SH-SY5Y (cell line): ENCODE measurements around the gene PRKCB.

Source experiments
- GATA2 ChIP-seq: IDR thresholded peaks from 2 replicates; pipeline ENCODE4 v1.6.1; 2011; ENCODE audit warnings: mild to moderate bottlenecking, low read depth, low read length
- GATA3 ChIP-seq: IDR thresholded peaks from 2 replicates; pipeline ENCODE4 v1.6.1; 2011; ENCODE audit warnings: low read depth, mild to moderate bottlenecking, low read length, moderate library complexity

The PRKCB gene

GRCh38 chr16:23990507-23990906, 154.7 kb downstream of the PRKCB start:
- TF ChIP-seq GATA3 (no peak), GATA2 (no peak)

- TF ChIP-seq GATA3 = no peak
- no peak for TF ChIP-seq GATA2
These were observed 155.3 kb downstream of the PRKCB start for GRCh38 chr16:23991066-23991465.

- no peak for TF ChIP-seq GATA3
- no peak for TF ChIP-seq GATA2
These were observed 158.8 kb downstream of the PRKCB start for GRCh38 chr16:23994615-23995014.

- TF ChIP-seq GATA3 (no peak), GATA2 (no peak)
These were observed 160.6 kb downstream of the PRKCB start for GRCh38 chr16:23996258-23996955.

GRCh38 chr16:23998771-23999170, 163.0 kb downstream of the PRKCB start:
- TF ChIP-seq GATA2 = no peak

- TF ChIP-seq GATA3 (no peak), GATA2 (no peak)
These were observed 163.9 kb downstream of the PRKCB start for GRCh38 chr16:23999663-24000062.

- no peak for TF ChIP-seq GATA2
- no peak for TF ChIP-seq GATA3
These were observed 165.9 kb downstream of the PRKCB start for GRCh38 chr16:24001710-24002109.

GRCh38 chr16:24002619-24003018, 166.8 kb downstream of the PRKCB start:
- TF ChIP-seq GATA2 (no peak), GATA3 (no peak)

GRCh38 chr16:24005577-24005976, 169.8 kb downstream of the PRKCB start:
- TF ChIP-seq GATA2 = no peak
- TF ChIP-seq GATA3 = no peak

- TF ChIP-seq GATA2 = no peak
- TF ChIP-seq GATA3 = no peak
These were observed 171.6 kb downstream of the PRKCB start for GRCh38 chr16:24007391-24007790.

- TF ChIP-seq GATA3 = no peak
- no peak for TF ChIP-seq GATA2
These were observed 172.2 kb downstream of the PRKCB start for GRCh38 chr16:24007934-24008333.

GRCh38 chr16:24009098-24009497, 173.3 kb downstream of the PRKCB start:
- TF ChIP-seq GATA2 = no peak
- TF ChIP-seq GATA3 = no peak

GRCh38 chr16:24009955-24010354, 174.2 kb downstream of the PRKCB start:
- no peak for TF ChIP-seq GATA3
- no peak for TF ChIP-seq GATA2

- no peak for TF ChIP-seq GATA2
- no peak for TF ChIP-seq GATA3
These were observed 174.8 kb downstream of the PRKCB start for GRCh38 chr16:24010440-24011089.

GRCh38 chr16:24011237-24011636, 175.5 kb downstream of the PRKCB start:
- TF ChIP-seq GATA2 = no peak
- TF ChIP-seq GATA3 = no peak
